HEK293 (cell line): ENCODE measurements around the gene ELAVL2.

ENCODE experiments used
- CTCF ChIA-PET: fragments of 350-600 bp; formaldehyde crosslinking; extraction: SDS; loops from one replicate; lab custom pipeline; 2021; ENCODE audit warnings: antibody characterized with exemption; lab: Yijun Ruan, JAX
- POLR2A ChIA-PET: fragments of 300-600 bp; formaldehyde crosslinking; extraction: SDS; loops from one replicate; lab custom pipeline; 2020; ENCODE audit warnings: antibody characterized with exemption, inconsistent platforms; lab: Yijun Ruan, JAX
- H3K27ac ChIP-seq: fragments of 200-500 bp; sonication (Bioruptor generic); 2 replicates; pipeline ENCODE4 v1.5.1; 2014; ENCODE audit warnings: low read depth, low read length, control low read depth, inconsistent platforms; ENCODE audit errors: extremely low read depth
- H3K36me3 ChIP-seq, 2 experiments: fragments of 200-500 bp in 1 of 2; sonication (Bioruptor generic) in 1 of 2; 1 replicate in 1 of 2; 2 replicates in 1 of 2; pipeline ENCODE4 v1.5.1; 2014 to 2017; ENCODE audit warnings: inconsistent platforms in 2 of 2, low read length in 2 of 2; ENCODE audit not compliant: control insufficient read depth in 2 of 2, insufficient read depth in 1 of 2
- H3K4me1 ChIP-seq: fragments of 200-500 bp; sonication (Bioruptor generic); 2 replicates; pipeline ENCODE4 v1.5.1; 2014; ENCODE audit warnings: mild to moderate bottlenecking, low read length, inconsistent platforms; ENCODE audit not compliant: control insufficient read depth, insufficient read depth
- H3K4me3 ChIP-seq: 2 replicates; pipeline ENCODE4 v1.5.1; 2011; ENCODE audit warnings: low read depth, mild to moderate bottlenecking, control low read depth, low read length, moderate library complexity
- H3K9me3 ChIP-seq: fragments of 200-500 bp; sonication (Bioruptor generic); 2 replicates; pipeline ENCODE4 v1.5.1; 2014; ENCODE audit warnings: low read depth, low read length, inconsistent platforms; ENCODE audit not compliant: control insufficient read depth, insufficient read depth
- MZF1 ChIP-seq: fragments of 450-650 bp; formaldehyde crosslinking; IDR thresholded peaks from 2 replicates; pipeline ENCODE4 v1.5.1; 2017; ENCODE audit warnings: missing biosample characterization, missing genetic modification characterization, borderline replicate concordance
- PRDM1 ChIP-seq: fragments of 450-650 bp; formaldehyde crosslinking; IDR thresholded peaks from 2 replicates; pipeline ENCODE4; 2016; ENCODE audit warnings: missing biosample characterization, missing genetic modification characterization
- PRDM4 ChIP-seq: fragments of 450-650 bp; formaldehyde crosslinking; IDR thresholded peaks from 2 replicates; pipeline ENCODE4 v1.5.1; 2017; ENCODE audit warnings: missing biosample characterization, missing genetic modification characterization
- PRDM6 ChIP-seq: fragments of 450-650 bp; formaldehyde crosslinking; IDR thresholded peaks from 2 replicates; pipeline ENCODE4 v1.5.1; 2017; ENCODE audit warnings: missing biosample characterization, missing genetic modification characterization
- RBAK ChIP-seq: fragments of 450-650 bp; formaldehyde crosslinking; IDR thresholded peaks from 2 replicates; pipeline ENCODE4 v1.5.1; 2016; ENCODE audit warnings: missing biosample characterization, missing genetic modification characterization
- SALL2 ChIP-seq: fragments of 450-650 bp; formaldehyde crosslinking; IDR thresholded peaks from 2 replicates; pipeline ENCODE4 v1.5.0; 2017; ENCODE audit warnings: missing biosample characterization, mild to moderate bottlenecking, missing genetic modification characterization, borderline replicate concordance
- SCRT2 ChIP-seq: fragments of 450-650 bp; formaldehyde crosslinking; IDR thresholded peaks from 2 replicates; pipeline ENCODE4 v1.5.1; 2016; ENCODE audit warnings: missing biosample characterization, missing genetic modification characterization
- SETDB1 ChIP-seq: IDR thresholded peaks from one replicate; pipeline ENCODE4 v1.6.1; 2017; ENCODE audit warnings: mild to moderate bottlenecking, low read length, moderate library complexity, mixed read lengths; ENCODE audit not compliant: insufficient read length
- ZBTB21 ChIP-seq: fragments of 450-650 bp; formaldehyde crosslinking; IDR thresholded peaks from 2 replicates; pipeline ENCODE4 v1.5.1; 2017; ENCODE audit warnings: missing biosample characterization, missing genetic modification characterization
- ZBTB7A ChIP-seq: fragments of 450-650 bp; formaldehyde crosslinking; IDR thresholded peaks from 2 replicates; pipeline ENCODE4 v1.5.1; 2016; ENCODE audit warnings: low read depth, missing biosample characterization, missing genetic modification characterization
- ZBTB8A ChIP-seq: fragments of 450-650 bp; formaldehyde crosslinking; IDR thresholded peaks from 2 replicates; pipeline ENCODE4 v1.5.1; 2016; ENCODE audit warnings: missing biosample characterization, missing genetic modification characterization
- ZFHX2 ChIP-seq: fragments of 450-650 bp; formaldehyde crosslinking; conservative IDR thresholded peaks from 2 replicates; pipeline ENCODE4 v1.5.1; 2016; ENCODE audit warnings: missing biosample characterization, missing genetic modification characterization
- ZFP3 ChIP-seq: fragments of 450-650 bp; formaldehyde crosslinking; IDR thresholded peaks from 2 replicates; pipeline ENCODE4 v1.5.1; 2016; ENCODE audit warnings: low read depth, missing biosample characterization, missing genetic modification characterization
- ZIC2 ChIP-seq: fragments of 450-650 bp; formaldehyde crosslinking; IDR thresholded peaks from 2 replicates; pipeline ENCODE4 v1.5.1; 2016; ENCODE audit warnings: missing biosample characterization, missing genetic modification characterization
- ZNF112 ChIP-seq: fragments of 450-650 bp; formaldehyde crosslinking; IDR thresholded peaks from 2 replicates; pipeline ENCODE4 v1.5.0; 2017; ENCODE audit warnings: missing biosample characterization, missing genetic modification characterization
- ZNF132 ChIP-seq: fragments of 450-650 bp; formaldehyde crosslinking; IDR thresholded peaks from 2 replicates; pipeline ENCODE4 v1.5.1; 2017; ENCODE audit warnings: missing biosample characterization, missing genetic modification characterization, borderline replicate concordance
- ZNF157 ChIP-seq: fragments of 450-650 bp; formaldehyde crosslinking; IDR thresholded peaks from 2 replicates; pipeline ENCODE4 v1.5.1; 2016; ENCODE audit warnings: missing biosample characterization, missing genetic modification characterization
- ZNF24 ChIP-seq: fragments of 450-650 bp; formaldehyde crosslinking; IDR thresholded peaks from 2 replicates; pipeline ENCODE4 v1.5.1; 2016; ENCODE audit warnings: missing biosample characterization, missing genetic modification characterization
- ZNF302 ChIP-seq: fragments of 450-650 bp; formaldehyde crosslinking; IDR thresholded peaks from 2 replicates; pipeline ENCODE4 v1.5.1; 2016; ENCODE audit warnings: missing biosample characterization, missing genetic modification characterization, low read depth
- ZNF335 ChIP-seq: fragments of 450-650 bp; formaldehyde crosslinking; conservative IDR thresholded peaks from 2 replicates; pipeline ENCODE4 v1.5.1; 2016; ENCODE audit warnings: missing biosample characterization, missing genetic modification characterization
- ZNF404 ChIP-seq: fragments of 450-650 bp; formaldehyde crosslinking; IDR thresholded peaks from 2 replicates; pipeline ENCODE4 v1.5.1; 2017; ENCODE audit warnings: missing biosample characterization, missing genetic modification characterization
- ZNF561 ChIP-seq: fragments of 450-650 bp; IDR thresholded peaks from 2 replicates; pipeline ENCODE4 v1.5.1; 2018; ENCODE audit warnings: missing biosample characterization, missing genetic modification characterization, borderline replicate concordance
- ZNF585B ChIP-seq: fragments of 450-650 bp; formaldehyde crosslinking; IDR thresholded peaks from 2 replicates; pipeline ENCODE4 v1.5.1; 2016; ENCODE audit warnings: missing biosample characterization, missing genetic modification characterization
- ZNF610 ChIP-seq: fragments of 450-650 bp; formaldehyde crosslinking; IDR thresholded peaks from 2 replicates; pipeline ENCODE4 v1.5.1; 2016; ENCODE audit warnings: missing biosample characterization, missing genetic modification characterization, borderline replicate concordance
- TF ChIP-seq, protein P1 (sequence below): fragments of 450-650 bp; formaldehyde crosslinking; IDR thresholded peaks from 2 replicates; pipeline ENCODE4 v1.5.1; 2016; ENCODE audit warnings: missing biosample characterization, missing genetic modification characterization, borderline replicate concordance

Gene ELAVL2

DNA sequence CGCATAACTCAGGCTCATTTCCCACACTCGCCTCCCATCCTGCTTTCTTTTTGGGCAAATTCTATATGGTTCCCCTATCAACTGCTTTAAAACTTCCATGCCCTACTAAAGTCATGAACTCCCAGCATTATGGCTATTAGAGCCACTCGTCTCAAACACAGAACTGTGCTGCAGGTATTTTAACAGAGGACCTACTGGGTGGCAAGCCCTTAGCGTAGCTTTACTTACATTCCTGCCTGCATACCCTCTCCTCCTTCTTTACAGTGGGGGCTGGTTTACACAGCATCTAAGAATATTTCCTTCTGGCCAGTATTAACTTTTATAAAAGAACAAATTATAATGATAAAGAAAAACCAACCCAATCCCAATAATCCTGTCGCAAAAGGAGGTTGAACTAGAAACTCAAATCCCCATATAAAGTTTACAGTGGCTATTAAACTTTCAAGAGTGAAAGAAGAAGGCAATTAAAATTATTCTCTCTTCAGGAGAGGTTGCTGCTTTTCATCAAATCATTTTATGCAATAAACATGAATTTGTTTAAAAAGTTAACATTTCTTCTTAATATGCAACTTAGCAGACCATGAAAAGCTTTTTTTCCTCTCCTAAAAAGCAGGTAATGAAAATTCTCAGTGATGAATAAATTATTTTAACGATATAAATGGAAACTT is 100.6 kb downstream of the ELAVL2 start:
- H3K36me3 ChIP-seq = no peaks in the 10 kb centered on the region
- H3K9me3 ChIP-seq = no peaks in the 10 kb centered on the region
- H3K4me1 ChIP-seq = peaks cover 18% of the 10 kb centered on the region
- ChIA-PET CTCF (no interaction called here), POLR2A (no interaction called here)
- 0 out of 2 replicates have a peak, but pooled peaks have one; percentile 10 for TF ChIP-seq PRDM4 (tag by site-specific recombination)
- no peak for TF ChIP-seq ZFHX2
- TF ChIP-seq ZNF561 = no peak
- TF ChIP-seq ZNF132 (tag by site-specific recombination) = no peak
- no peak for TF ChIP-seq ZNF335
- peak; percentile 80 for TF ChIP-seq PRDM6 (tag by site-specific recombination)
- no peak for TF ChIP-seq SETDB1
- no peak for TF ChIP-seq SALL2 (tag by site-specific recombination)
- TF ChIP-seq ZBTB7A (tag by site-specific recombination) = no peak
- 0 out of 2 replicates have a peak, but pooled peaks have one; percentile 27 for TF ChIP-seq MZF1 (tag by site-specific recombination)
- no peak for TF ChIP-seq ZBTB21
- no peak for TF ChIP-seq ZNF157
- TF ChIP-seq ZNF112 (tag by site-specific recombination) = no peak
- no peak for TF ChIP-seq ZNF610 (tag by site-specific recombination)
- TF ChIP-seq ZBTB8A (tag by site-specific recombination) = no peak
- no peak overlapping the region for H3K27ac ChIP-seq
- no peak overlapping the region for H3K4me3 ChIP-seq

GRCh38 chr9:23723672-23724071 is 102.4 kb downstream of the ELAVL2 start:
- no peaks in the 10 kb centered on the region for H3K36me3 ChIP-seq
- peaks cover 18% of the 10 kb centered on the region for H3K4me1 ChIP-seq
- no peak overlapping the region for H3K27ac ChIP-seq
- H3K9me3 ChIP-seq = no peaks in the 10 kb centered on the region
- ChIA-PET POLR2A (no interaction called here), CTCF (no interaction called here)
- TF ChIP-seq PRDM1 (no peak), ZFP3 (tag by site-specific recombination) (no peak), ZNF24 (tag by site-specific recombination) (no peak), ZNF404 (tag by site-specific recombination) (no peak), SCRT2 (tag by site-specific recombination) (no peak), RBAK (no peak), ZNF302 (no peak), ZNF585B (tag by site-specific recombination) (no peak), ZIC2 (tag by site-specific recombination) (no peak)
- TF ChIP-seq, protein P1, sequence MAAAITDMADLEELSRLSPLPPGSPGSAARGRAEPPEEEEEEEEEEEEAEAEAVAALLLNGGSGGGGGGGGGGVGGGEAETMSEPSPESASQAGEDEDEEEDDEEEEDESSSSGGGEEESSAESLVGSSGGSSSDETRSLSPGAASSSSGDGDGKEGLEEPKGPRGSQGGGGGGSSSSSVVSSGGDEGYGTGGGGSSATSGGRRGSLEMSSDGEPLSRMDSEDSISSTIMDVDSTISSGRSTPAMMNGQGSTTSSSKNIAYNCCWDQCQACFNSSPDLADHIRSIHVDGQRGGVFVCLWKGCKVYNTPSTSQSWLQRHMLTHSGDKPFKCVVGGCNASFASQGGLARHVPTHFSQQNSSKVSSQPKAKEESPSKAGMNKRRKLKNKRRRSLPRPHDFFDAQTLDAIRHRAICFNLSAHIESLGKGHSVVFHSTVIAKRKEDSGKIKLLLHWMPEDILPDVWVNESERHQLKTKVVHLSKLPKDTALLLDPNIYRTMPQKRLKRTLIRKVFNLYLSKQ = no peak
- H3K4me3 ChIP-seq = no peak overlapping the region
